GM08714 (cell line): Measurements from ENCODE around the gene MBNL1.
A peak's percentile ranks its signal among the peaks of the same experiment; 100 is the strongest.

Experiments
- H3K4me3 ChIP-seq: fragments of 200-500 bp; sonication (Bioruptor generic); 2 replicates; pipeline ENCODE4 v1.5.1; 2014; ENCODE audit warnings: mild to moderate bottlenecking, low read length, inconsistent platforms
- ZNF274 ChIP-seq: IDR thresholded peaks from 2 replicates; pipeline ENCODE4 v1.6.1; 2012; ENCODE audit warnings: mild to moderate bottlenecking, low read depth, low read length

The MBNL1 gene, protein sequence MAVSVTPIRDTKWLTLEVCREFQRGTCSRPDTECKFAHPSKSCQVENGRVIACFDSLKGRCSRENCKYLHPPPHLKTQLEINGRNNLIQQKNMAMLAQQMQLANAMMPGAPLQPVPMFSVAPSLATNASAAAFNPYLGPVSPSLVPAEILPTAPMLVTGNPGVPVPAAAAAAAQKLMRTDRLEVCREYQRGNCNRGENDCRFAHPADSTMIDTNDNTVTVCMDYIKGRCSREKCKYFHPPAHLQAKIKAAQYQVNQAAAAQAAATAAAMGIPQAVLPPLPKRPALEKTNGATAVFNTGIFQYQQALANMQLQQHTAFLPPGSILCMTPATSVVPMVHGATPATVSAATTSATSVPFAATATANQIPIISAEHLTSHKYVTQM

DNA sequence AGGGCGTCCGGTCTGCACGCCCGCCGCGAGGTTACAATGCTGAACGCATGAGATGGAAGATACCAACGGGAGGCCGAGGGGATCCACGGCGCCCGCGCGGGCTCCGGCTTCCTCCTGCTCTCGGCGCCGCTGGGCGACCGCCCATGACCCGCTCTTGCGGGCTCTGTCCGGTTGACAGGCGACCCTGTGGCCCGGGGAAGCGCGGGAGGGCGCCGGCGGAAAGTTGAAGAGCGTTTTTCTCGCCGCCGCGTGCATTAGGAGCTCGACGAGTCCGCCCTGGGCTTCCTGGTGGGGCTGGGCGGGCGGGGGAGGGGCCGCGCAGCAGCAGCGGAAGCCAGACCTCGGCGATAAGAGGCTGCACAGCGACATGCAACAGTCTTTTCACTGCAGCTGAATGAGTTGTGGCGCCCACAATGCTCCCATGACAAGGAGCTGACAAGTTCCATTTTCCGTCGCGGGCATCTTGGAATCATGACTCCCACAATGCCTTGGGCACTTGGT, at the start of gene MBNL1:
Gene MBNL1, plus strand, starts transcription at position 375 of the 501 bp plus-strand sequence. CDS start 31,265 bp downstream, outside the sequence.
- peak within 1 kb of the TSS; percentile 98 for H3K4me3 ChIP-seq
- TF ChIP-seq ZNF274 = no peak

DNA sequence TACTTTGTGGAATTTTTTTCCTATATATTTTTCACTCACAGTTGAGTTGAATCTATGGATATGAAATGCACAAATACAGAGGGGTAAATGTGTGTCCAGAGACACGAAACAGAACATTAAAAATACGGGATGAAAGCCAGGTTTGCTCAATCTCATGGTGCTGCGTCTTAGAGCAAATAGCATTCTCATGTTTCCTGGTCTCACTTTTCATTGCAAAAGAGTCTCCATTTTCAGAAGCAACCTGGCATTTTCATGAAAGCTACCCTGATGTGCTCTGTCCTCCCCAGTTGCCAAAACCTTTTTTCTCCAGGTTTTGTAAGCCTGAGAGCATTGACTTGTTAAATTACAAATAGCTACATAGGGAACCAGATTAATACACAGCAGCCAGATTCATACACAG, 49.5 kb upstream of the MBNL1 start:
- no peak for TF ChIP-seq ZNF274
- H3K4me3 ChIP-seq = no peak overlapping the region

DNA sequence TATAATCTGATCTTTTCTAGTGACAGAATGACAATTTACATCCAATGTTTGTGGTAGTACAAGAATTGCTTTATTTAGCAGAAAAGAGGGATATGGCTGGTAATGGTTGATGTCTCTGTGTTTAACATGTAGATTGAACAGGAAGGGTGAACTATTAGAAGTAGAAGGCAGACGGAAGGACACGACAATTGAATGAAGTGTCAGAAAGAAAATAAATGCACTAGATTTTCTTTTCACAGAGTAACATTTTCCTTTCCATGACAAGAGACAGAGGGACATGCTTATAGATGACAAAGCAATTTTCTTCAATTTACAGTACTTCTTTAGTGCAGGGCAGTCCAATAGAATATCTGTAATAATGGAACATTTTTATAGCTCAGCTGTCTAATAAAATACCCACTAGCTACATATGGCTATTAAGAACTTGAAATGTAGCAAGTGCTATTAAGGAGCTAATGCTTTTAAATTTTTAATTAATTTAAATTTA, 48.9 kb upstream of the MBNL1 start:
- TF ChIP-seq ZNF274 = no peak
- H3K4me3 ChIP-seq = no peak overlapping the region

DNA sequence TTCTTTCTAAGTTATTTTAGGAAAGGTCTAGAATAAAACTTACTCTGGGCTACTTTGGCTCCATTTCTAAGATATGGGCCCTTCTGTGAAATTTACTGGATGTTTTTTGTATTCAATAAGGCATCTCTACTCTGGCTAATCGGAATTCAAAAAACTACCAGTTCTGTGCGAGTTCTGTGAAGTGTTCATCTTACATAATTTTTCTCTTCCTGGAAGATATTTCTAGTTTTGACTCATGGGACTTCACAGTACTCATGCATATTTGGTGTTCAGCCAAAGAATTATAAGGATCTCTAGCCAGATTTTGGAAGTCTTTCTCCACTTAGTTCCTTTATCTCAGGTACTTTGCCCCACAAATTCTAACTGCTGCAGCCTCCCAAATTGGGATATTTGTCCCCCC, 46.4 kb upstream of the MBNL1 start:
- H3K4me3 ChIP-seq = no peak overlapping the region; the same call in 1 of the 2 replicates
- TF ChIP-seq ZNF274 = no peak

DNA sequence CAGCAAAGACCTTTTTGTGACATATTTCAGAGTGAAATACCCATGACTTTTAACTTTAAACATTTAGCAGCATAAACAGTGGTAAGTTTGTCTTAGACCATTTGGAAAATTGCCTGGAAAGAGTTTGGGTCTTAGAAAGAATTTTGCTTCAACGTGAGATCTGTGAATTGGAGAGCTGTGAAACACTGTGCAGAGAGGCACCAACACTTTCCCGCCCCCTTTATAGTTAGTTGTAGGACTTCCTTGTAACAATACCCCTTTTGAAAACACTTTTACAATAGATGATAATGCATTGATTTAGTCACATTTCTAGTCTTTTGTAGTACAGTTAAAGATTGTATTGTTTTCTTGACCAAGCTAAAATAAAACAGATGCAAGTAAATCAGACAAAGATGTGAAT, 43.5 kb upstream of the MBNL1 start:
- H3K4me3 ChIP-seq = no peak overlapping the region
- TF ChIP-seq ZNF274 = no peak

DNA sequence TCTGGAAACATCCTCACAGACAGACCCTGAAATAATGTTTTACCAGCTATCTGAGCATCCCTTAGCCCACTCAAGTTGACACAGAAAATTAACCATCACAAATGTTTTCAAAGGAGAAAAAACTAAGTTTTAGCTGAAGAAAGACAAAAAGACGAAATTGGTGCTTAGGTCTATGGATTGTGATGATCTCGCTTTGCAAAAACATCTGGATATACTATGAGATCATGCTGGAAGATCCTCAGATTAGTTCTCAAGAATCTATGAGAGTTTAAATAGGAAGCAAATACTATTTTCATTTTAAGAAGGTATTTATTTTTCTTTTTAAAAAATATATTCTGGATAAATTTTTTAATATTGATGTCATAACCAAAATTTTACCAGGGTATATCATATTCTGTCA, 42.6 kb upstream of the MBNL1 start:
- no peak overlapping the region for H3K4me3 ChIP-seq
- TF ChIP-seq ZNF274 = no peak

DNA sequence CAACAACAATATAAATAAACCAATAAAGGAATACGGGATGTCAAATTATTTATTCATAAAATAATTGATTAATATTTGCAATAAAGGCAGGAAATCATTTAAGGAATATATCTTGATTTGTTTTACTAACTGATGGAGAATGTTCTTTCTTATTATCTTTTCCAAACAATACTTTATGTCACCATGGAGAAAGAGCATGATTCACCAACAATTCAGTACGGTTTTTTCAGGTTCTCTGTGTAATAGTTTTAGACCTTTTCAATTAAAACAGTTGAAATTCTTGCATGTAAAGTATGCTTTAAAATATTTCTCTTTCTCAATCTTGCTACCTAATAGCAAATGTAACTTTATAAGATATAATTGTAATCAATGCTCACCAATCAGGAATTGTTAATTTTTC, 41.7 kb upstream of the MBNL1 start:
- TF ChIP-seq ZNF274 = no peak
- H3K4me3 ChIP-seq = no peak overlapping the region

DNA sequence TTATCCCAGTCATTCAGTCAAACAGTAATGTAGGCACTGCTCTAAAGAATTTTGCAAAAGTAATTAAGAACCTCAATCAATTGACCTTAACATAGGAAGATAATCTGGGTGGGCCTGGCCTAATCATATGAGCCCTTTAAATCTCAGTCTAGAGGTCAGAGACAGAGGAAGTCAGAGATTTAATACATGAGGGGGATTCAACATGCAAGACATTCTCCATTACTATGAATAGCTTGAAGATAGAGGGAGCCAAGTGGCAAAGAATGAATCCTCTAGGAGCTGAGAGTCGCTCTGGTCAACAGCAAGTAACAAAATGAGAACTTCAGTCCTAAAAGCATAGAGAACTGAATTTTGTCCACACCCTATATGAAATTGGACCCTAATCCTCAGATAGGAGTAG, 39.0 kb upstream of the MBNL1 start:
- TF ChIP-seq ZNF274 = no peak
- no peak overlapping the region for H3K4me3 ChIP-seq

DNA sequence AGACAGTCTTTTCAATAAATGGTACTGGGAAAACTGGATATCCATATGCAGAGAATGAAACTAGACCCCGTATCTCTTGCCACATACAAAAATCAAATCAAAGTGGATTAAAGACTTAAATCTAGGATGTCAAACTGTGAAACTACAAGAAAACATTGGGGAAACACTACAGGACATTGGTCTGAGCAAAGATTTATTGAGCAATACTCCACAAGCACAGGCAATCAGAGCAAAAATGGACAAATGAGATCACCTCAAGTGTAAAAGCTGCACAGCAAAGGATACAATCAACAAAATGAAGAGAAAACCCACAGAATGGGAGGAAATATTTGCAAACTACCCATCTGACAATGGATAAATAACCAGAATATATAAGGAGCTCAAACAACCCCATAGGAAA, 38.4 kb upstream of the MBNL1 start:
- no peak for TF ChIP-seq ZNF274
- H3K4me3 ChIP-seq = no peak overlapping the region

DNA sequence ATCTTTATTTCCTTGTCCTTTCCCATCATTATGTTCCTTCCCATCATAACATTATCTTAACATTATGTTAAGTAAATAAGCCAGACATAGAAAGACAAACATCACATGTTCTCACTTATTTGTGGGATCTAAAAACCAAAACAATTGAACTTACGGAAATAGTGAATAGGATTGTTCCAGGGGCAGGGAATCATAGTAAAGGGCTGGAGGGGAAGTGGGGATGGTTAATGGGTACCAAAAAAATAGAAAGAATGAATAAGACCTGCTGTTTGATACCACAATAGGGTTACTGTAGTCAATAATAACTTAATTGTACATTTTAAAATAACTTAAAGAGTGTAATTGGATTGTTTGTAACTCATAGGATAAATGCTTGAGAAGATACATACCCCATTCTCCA, 36.7 kb upstream of the MBNL1 start:
- no peak overlapping the region for H3K4me3 ChIP-seq
- TF ChIP-seq ZNF274 = no peak

DNA sequence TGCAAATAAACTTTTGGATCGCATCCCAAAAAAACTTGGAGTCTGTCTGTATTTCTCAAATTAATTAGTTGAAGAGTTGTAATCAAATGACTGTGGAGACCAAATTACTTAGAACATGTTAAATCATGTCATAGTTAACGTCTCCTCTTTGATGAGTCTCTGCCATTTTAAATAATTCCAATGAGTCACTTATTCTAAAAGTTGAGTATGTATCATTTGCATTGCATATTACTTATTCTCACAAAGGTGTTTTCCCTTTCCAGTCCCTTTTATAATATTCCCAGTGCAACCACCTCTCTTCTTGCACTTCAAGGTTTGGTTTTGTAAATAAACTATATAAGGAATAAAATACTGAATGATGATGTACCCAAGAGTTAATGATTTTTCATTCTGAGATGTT, 36.0 kb upstream of the MBNL1 start:
- H3K4me3 ChIP-seq = no peak overlapping the region
- no peak for TF ChIP-seq ZNF274

DNA sequence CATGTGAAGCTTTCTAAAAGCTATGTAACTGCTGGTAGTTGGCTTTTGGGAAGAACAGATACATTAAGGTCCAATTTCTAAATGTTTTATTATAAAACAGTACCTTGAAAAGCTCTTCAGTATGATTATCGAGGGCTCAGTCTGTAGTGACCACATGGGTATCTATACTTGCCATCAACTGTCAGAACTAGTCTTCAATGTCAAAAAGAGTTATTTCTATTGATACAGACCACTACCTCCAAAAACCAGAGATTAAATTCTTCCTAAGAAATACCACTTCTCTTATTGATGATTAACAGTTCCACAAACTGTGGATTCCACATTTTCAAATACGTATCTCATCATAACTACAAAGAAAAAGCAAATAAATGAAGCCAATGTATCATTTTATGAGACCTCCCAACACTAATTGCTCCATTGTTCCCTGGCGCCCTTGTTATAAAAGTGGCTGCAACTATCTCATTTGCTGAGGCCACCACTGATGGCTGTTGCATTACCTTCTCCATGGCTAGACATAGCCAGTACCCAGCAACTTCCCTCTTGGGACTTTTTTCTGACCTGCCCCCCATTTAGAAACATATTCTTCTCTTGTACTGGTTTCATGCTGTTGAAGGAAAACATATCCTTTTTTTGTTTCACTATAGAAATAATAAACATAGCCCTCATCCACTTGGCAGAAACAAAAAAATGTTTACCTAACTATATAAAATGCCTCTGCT, 33.9 kb upstream of the MBNL1 start:
- TF ChIP-seq ZNF274 = no peak
- no peak overlapping the region for H3K4me3 ChIP-seq

DNA sequence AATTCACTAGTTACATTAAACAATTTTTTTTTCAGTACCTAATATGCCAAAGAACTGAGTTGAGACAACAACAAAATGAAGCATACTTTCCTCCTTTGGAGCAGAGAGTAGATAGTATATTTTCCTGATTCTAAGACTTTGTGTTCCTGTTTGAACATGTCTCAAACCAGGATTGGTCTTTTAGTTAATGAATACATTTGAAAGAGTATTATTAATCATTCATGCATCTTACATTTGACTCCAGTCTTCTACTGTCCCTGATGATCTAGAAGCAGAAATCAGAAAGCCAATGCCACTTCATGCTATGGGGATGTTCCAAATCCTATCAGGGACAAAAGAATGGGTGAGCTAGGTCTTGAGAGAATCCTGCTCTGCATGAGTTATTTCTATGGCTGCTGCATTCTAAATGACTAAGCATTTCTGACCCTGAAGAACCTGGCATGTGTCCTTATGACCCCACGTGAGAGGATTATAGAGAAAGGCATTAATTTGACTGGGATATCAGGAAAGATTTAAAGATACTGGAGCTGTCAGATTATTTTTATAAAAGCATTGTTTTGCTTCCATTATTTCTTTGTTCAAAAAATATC, 32.9 kb upstream of the MBNL1 start:
- TF ChIP-seq ZNF274 = no peak
- no peak overlapping the region for H3K4me3 ChIP-seq

DNA sequence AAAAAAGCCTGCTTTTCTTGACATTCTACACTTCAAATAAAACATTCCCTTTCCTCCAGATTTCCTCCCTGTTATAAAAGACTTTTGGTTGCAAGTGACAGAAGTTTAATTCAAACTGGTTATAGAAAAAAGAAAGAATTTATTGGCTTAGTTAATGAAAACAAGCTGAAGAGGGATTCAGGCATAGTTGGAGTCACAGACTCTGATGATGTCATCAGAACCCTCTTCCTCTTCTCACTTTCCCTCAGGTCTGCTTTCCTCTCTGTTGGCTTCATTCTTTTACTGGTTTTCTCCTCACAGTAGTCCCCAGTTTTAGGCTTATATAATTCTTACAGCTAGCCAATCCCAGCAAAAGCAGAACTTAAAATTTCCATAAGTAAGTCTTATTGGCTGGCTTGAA, 32.0 kb upstream of the MBNL1 start:
- no peak overlapping the region for H3K4me3 ChIP-seq
- TF ChIP-seq ZNF274 = no peak
